Mesodermal cell (in vitro differentiated cells): ENCODE measurements around the gene FAM222A.

Experiments
- H3K27ac ChIP-seq: 2 replicates; pipeline ENCODE4 v1.7.0; 2013; ENCODE audit warnings: mild to moderate bottlenecking, low read depth, low read length, moderate library complexity; ENCODE audit not compliant: severe bottlenecking
- H3K36me3 ChIP-seq: 2 replicates; pipeline ENCODE4 v1.7.1; 2013; ENCODE audit warnings: mild to moderate bottlenecking, low read length, moderate library complexity; ENCODE audit not compliant: control insufficient read depth, insufficient read depth
- H3K4me1 ChIP-seq: one replicate; pipeline ENCODE4 v1.7.1; 2013; ENCODE audit warnings: mild to moderate bottlenecking, low read length; ENCODE audit not compliant: insufficient read depth, control insufficient read depth, poor library complexity, severe bottlenecking
- H3K4me3 ChIP-seq: 2 replicates; pipeline ENCODE4 v1.7.0; 2013; ENCODE audit warnings: low read length, control low read depth, mild to moderate bottlenecking; ENCODE audit not compliant: insufficient read depth, poor library complexity, severe bottlenecking; ENCODE audit errors: extremely low read depth
- H3K9me3 ChIP-seq: 2 replicates; pipeline ENCODE4 v1.7.1; 2013; ENCODE audit warnings: mild to moderate bottlenecking, low read length, moderate library complexity; ENCODE audit not compliant: control insufficient read depth
- WGBS, 2 experiments: methylation state at CpG; one replicate each; pipeline ENCODE4 v1.1.5; 2013; ENCODE audit warnings: missing lambda C conversion rate in 2 of 2; ENCODE audit not compliant: insufficient coverage in 2 of 2; 5-methylcytosine and 5-hydroxymethylcytosine counted together

FAM222A gene

DNA sequence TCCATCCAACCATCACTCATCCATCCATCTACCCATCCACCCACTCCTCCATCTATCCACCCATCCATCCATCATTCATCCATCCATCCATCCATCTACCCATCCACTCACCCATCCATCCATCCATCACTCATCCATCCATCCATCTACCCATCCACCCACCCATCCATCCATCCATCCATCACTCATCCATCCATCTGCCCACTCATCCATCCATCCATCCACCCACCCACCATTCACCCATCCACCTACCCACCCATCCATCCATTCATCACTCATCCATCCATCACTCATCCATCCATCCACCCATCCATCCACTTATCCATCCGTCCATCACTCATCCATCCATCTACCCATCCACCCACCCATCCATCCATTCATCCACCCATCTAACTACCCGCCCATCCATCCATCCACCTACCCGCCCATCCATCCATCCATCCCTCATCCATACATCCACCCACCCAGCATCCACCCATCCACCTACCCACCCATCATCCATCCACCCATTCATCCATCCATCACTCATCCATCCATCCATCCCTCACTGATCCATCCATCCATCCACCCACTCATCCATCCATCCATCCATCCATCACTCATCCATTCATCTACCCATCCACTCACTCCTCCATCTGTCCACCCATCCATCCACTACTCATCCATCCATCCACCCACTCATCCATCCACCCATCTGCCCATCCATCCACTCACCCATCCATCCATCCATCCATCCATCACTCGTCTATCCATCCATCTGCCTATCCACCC, 95.4 kb downstream of the FAM222A start:
- Histone ChIP-seq H3K9me3 (peaks cover 5% of the 10 kb centered on the region), H3K4me3 (no peak overlapping the region), H3K27ac (no peak overlapping the region), H3K36me3 (peaks cover 8% of the 10 kb centered on the region), H3K4me1 (no peaks in the 10 kb centered on the region)
- 86 to 93% methylated on average over 3 to 4 of the region's 4 CpGs for WGBS, 2 experiments

GRCh38 chr12:109810954-109811623, 97.5 kb downstream of the FAM222A start:
- H3K9me3 ChIP-seq: peaks cover 8% of the 10 kb centered on the region
- no peak overlapping the region for H3K4me3 ChIP-seq
- 89 to 90% methylated on average over 9 to 10 of the region's 10 CpGs for WGBS, 2 experiments
- peaks cover 9% of the 10 kb centered on the region for H3K36me3 ChIP-seq
- H3K4me1 ChIP-seq: no peaks in the 10 kb centered on the region
- H3K27ac ChIP-seq: no peak overlapping the region

DNA sequence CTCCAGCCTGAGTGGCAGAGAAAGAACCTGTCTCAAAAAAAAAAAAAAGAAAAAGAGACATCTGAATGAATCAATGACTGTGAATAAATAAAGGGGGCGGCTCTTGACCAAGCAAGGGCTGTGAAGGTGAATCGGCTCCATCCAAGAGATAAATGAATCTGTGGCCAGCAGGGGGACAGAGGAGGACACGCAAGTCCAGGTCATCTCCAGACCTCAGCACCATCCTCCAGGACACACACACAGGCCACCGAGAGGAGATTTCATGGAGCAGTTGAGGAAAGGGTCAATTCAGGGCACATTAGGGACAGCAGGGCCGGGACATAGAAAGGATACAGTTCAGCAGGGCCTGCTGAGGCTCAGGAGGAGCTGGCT, 98.0 kb downstream of the FAM222A start:
- WGBS, 2 experiments: 83 to 90% methylated on average over 5 of the region's 5 CpGs
- Histone ChIP-seq H3K4me1 (no peaks in the 10 kb centered on the region), H3K36me3 (peaks cover 9% of the 10 kb centered on the region), H3K4me3 (no peak overlapping the region), H3K9me3 (peaks cover 8% of the 10 kb centered on the region), H3K27ac (no peak overlapping the region)

DNA sequence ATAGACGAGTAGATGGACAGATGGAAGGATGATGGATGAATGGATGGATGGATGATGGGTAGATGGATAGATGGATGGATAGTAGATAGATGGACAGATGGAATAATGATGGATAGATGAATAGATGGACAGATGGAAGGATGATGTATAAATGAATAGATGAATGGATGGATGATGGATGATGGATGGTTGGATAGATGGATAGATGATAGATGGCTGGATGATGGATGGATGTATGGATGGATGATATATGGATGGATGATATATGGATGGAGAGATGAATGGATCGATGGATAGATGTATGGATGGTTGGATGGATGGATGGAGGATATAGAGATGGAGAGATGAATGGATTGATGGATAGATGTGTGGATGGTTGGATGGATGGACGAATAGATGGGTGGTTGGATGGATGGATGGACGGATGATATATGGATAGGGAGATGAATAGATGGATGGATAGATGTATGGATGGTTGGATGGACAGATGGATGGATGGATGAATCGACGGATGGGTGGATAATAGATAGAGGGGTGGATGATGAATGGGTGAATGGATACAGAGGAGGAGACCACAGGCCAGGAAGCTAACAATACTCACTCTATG, 100.3 kb downstream of the FAM222A start:
- H3K4me3 ChIP-seq: no peak overlapping the region
- peaks cover 9% of the 10 kb centered on the region for H3K36me3 ChIP-seq
- no peak overlapping the region for H3K27ac ChIP-seq
- WGBS, 2 experiments: 92% methylated on average over 4 to 5 of the region's 6 CpGs
- no peaks in the 10 kb centered on the region for H3K4me1 ChIP-seq
- peaks cover 8% of the 10 kb centered on the region for H3K9me3 ChIP-seq

DNA sequence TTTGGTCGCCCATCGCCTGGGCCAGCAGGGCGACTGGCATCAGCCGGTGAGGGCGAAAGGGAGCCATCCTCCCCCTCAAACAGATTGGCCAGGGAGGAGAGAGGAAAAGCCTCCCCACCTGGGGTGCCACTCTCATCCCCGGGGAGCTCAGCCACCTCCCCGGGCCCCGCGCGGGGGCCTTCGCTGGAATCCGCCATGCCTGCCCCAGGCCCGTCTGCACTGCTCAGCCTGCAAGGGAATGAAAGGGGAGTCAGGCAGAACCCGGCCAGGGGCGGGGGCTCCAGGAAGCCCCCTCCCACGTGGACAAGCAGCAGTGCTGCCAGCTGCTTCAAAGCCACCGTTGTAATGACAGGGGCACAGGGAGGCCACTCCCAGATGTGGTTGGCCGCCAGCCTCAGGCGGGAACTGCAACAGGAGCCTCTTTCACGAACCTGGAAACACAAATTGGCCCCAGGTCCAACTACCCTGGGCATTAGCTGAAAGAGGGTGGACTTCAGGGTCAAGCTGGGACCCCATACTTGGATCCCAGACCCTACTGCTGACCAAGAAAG, 101.0 kb downstream of the FAM222A start:
- Histone ChIP-seq H3K36me3 (peaks cover 9% of the 10 kb centered on the region), H3K4me3 (no peak overlapping the region), H3K9me3 (peaks cover 8% of the 10 kb centered on the region), H3K4me1 (no peaks in the 10 kb centered on the region), H3K27ac (no peak overlapping the region)
- 87 to 90% methylated on average over 13 to 19 of the region's 20 CpGs for WGBS, 2 experiments

DNA sequence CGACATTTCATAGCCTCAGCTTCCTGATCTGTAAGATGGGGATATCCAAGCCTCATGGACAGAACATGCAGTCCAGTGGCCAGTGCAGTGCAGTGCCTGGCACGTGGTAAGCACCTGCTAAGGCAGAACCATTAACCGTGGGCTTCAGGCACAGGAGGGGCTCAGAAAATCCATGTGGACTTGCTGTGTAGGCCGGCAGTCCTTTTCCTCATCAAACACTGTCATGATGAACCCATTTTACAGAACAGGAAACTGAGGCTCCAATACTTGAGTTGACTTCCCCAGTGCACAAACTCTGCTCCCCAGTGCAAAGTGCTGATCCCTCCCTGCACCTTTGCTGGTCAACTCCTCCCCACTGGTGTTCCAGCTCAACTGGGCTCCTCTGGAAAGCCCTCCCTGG, 101.6 kb downstream of the FAM222A start:
- Histone ChIP-seq H3K4me3 (no peak overlapping the region), H3K27ac (no peak overlapping the region), H3K4me1 (no peaks in the 10 kb centered on the region), H3K9me3 (peaks cover 8% of the 10 kb centered on the region), H3K36me3 (peaks cover 9% of the 10 kb centered on the region)
- 89 to 95% methylated on average over 3 to 4 of the region's 4 CpGs for WGBS, 2 experiments

- Histone ChIP-seq H3K4me1 (no peaks in the 10 kb centered on the region), H3K9me3 (peaks cover 8% of the 10 kb centered on the region), H3K36me3 (peaks cover 9% of the 10 kb centered on the region), H3K4me3 (no peak overlapping the region), H3K27ac (no peak overlapping the region)
- WGBS, 2 experiments: 90 to 96% methylated on average over 4 to 9 of the region's 10 CpGs
These were observed 102.4 kb downstream of the FAM222A start for GRCh38 chr12:109815757-109816617.

DNA sequence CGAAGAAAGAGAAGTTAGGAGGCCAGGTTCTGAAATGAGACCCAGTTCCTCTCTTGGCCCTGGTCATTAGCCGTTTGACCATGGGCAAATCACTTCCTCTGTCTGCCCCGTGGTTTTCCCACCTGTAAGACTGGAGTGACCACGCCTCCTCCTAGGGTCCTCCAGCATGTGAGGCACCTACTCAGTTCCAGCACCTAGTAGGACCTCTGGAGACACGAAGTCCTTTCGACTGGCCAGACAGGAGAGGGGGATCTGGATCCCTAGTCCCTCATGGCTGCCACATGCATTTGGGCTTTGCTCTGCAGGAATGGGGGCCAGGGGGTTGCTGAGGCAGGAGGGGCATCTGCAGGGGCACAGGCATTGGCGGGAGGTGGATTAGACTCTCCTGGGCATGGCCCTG, 103.2 kb downstream of the FAM222A start:
- no peak overlapping the region for H3K4me3 ChIP-seq
- H3K27ac ChIP-seq: no peak overlapping the region
- whole genome bisulfite sequencing, 2 experiments: 91 to 96% methylated on average over 5 to 7 of the region's 7 CpGs

GRCh38 chr12:109817627-109818231, 104.1 kb downstream of the FAM222A start:
- H3K9me3 ChIP-seq: peaks cover 8% of the 10 kb centered on the region
- 91 to 93% methylated on average over 5 to 7 of the region's 8 CpGs for WGBS, 2 experiments
- peaks cover 1% of the 10 kb centered on the region for H3K4me1 ChIP-seq
- H3K36me3 ChIP-seq: peaks cover 9% of the 10 kb centered on the region
- H3K27ac ChIP-seq: no peak overlapping the region
- H3K4me3 ChIP-seq: no peak overlapping the region

More for the DNA sequence above, 103.2 kb downstream of the FAM222A start:
- H3K36me3 ChIP-seq: peaks cover 9% of the 10 kb centered on the region
- H3K9me3 ChIP-seq: peaks cover 8% of the 10 kb centered on the region
- H3K4me1 ChIP-seq: no peaks in the 10 kb centered on the region

DNA sequence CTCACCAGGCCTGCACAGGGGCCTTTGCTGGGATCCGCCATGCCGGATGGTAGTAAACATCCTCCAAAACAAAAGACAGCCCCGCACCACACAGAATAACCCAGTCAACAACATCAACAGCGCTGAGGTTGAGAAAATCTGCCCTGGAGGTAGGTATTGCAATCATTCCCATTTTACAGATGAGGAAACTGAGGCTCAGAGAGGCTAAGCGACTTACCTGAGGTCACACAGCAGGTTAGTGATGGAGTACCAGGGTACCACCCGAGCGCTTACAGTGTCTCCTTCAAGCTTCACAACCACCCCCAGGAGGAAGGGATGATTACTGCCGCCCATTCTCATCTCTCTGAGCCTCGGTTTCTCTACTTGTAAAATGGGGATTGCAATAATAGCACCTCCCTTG, 104.6 kb downstream of the FAM222A start:
- Histone ChIP-seq H3K4me3 (no peak overlapping the region), H3K4me1 (peaks cover 7% of the 10 kb centered on the region), H3K36me3 (peaks cover 9% of the 10 kb centered on the region), H3K9me3 (peaks cover 8% of the 10 kb centered on the region), H3K27ac (no peak overlapping the region)
- WGBS, 2 experiments: 80 to 100% methylated on average over 1 to 3 of the region's 9 CpGs
